Kidney epithelial cell (primary cell): ENCODE results near the gene TAB2. TPM values are rescaled to one million over a fixed set of nuclear protein-coding genes. Genes with fewer than 3 reads are reported as not detected.

ENCODE experiments used
- DNase-seq: peaks from one replicate; pipeline ENCODE4 v3.0.0-alpha.2; 2010; ENCODE audit warnings: low read depth
- H3K27me3 ChIP-seq: 2 replicates; pipeline ENCODE4 v1.6.0; 2011; ENCODE audit warnings: low read length; ENCODE audit not compliant: control insufficient read depth, insufficient read depth
- H3K36me3 ChIP-seq: 2 replicates; pipeline ENCODE4 v1.5.1; 2011; ENCODE audit warnings: low read length; ENCODE audit not compliant: control insufficient read depth, insufficient read depth
- H3K4me3 ChIP-seq: 2 replicates; pipeline ENCODE4 v1.5.1; 2011; ENCODE audit warnings: low read depth, mild to moderate bottlenecking, control low read depth, low read length
- total RNA-seq: library from RNA; depleted of rRNA; stranded (reverse); fragments of >200 nt; gene quantifications from 2 replicates; pipeline ENCODE4 v1.2.3, GENCODE V29; 2015
- TF ChIP-seq, protein P1 (sequence below): IDR thresholded peaks from 2 replicates; pipeline ENCODE4 v1.5.1; 2011; ENCODE audit warnings: mild to moderate bottlenecking, moderate library complexity, low read length, control low read depth, inconsistent platforms; ENCODE audit not compliant: insufficient read depth, poor library complexity, severe bottlenecking

The TAB2 gene
- total RNA-seq, 1 donor from 2014 or later = 30.7 TPM

DNA sequence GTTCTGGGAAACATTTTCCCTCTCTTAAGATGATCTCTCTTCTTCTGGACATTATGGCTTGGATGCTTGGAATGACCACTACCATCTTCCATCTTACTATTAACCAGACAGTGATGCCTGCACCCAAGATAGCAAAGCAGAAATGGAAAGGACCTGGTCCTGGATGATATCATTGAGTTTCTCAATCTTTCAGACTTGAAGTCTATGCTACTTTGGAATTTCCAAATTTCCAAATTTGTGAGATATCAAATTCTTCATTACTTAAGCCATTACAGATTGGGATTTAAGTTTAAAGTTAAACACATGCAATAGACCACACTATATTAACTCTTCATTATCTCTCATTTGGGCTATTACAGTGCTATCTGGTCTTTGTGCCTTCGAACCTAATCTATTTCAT is 3.7 kb upstream of the TAB2 start:
- no peak for DNase-seq
- TF ChIP-seq, protein P1, sequence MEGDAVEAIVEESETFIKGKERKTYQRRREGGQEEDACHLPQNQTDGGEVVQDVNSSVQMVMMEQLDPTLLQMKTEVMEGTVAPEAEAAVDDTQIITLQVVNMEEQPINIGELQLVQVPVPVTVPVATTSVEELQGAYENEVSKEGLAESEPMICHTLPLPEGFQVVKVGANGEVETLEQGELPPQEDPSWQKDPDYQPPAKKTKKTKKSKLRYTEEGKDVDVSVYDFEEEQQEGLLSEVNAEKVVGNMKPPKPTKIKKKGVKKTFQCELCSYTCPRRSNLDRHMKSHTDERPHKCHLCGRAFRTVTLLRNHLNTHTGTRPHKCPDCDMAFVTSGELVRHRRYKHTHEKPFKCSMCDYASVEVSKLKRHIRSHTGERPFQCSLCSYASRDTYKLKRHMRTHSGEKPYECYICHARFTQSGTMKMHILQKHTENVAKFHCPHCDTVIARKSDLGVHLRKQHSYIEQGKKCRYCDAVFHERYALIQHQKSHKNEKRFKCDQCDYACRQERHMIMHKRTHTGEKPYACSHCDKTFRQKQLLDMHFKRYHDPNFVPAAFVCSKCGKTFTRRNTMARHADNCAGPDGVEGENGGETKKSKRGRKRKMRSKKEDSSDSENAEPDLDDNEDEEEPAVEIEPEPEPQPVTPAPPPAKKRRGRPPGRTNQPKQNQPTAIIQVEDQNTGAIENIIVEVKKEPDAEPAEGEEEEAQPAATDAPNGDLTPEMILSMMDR = no peak

DNA sequence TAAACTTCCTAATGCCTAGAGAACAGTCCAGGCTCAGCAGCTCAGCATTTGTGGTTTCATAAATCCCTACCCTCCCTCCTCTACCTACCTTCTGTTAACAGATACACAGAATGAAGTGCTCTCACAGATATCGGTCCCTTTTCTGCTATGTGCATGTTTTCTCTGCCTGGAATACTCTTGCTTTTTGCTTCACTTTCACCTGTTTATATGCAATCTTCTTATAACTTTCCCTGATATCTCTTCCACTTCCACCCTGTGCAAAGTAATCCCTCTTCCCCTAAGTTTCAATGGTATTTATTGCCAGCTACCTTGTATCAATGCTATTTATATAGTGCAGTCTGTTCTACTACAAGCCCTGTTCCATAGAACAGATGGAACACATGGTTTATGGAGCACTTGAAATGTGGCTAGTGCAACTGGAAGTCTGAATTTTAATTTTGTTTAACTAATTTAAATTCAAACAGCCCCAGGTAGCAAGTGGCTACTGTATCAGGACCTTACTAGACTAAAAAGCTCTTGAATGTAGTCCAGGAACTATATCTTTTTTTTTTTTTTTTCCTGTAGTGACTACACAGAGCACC is 3.1 kb upstream of the TAB2 start:
- no peaks in the 10 kb centered on the region for H3K27me3 ChIP-seq
- no peaks in the 10 kb centered on the region for H3K36me3 ChIP-seq
- no peak overlapping the region for H3K4me3 ChIP-seq
- TF ChIP-seq, protein P1 = no peak
- DNase-seq = no peak

More for the DNA sequence above, 3.7 kb upstream of the TAB2 start:
- Histone ChIP-seq H3K27me3 (no peaks in the 10 kb centered on the region), H3K36me3 (no peaks in the 10 kb centered on the region), H3K4me3 (no peak overlapping the region)

DNA sequence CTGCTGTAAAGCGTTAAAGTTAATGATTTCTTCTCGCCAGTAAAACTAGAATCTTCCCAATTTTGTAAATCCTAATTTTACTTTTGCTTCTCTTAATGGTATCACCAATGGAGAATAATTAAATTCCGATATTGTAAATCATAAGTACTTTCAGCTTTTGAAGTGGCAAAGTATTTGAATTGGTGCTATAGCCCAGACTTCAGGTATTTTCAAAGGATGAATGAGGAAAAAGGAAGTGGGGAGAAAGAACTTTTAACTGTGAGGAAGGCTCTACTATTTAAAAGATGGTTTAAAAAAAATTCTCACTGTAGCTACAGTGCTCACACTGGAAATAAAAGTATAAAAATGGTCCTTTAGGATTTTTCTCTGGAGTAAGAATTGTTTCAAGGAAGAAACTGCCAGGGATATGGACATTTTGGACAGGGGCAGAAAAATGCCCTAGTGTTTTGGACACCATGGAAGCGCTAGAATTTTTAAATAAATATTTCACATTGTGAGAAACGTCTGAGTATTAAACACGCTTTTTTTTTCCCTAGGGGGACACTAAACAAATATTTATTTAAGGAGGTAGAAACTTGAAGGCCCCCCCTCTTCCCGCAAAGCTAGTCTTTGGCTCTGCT is 1.3 kb upstream of the TAB2 start:
- no peaks in the 10 kb centered on the region for H3K36me3 ChIP-seq
- no peaks in the 10 kb centered on the region for H3K27me3 ChIP-seq
- peak overlapping the region; percentile 99 for H3K4me3 ChIP-seq
- no peak for DNase-seq
- TF ChIP-seq, protein P1 = no peak

DNA sequence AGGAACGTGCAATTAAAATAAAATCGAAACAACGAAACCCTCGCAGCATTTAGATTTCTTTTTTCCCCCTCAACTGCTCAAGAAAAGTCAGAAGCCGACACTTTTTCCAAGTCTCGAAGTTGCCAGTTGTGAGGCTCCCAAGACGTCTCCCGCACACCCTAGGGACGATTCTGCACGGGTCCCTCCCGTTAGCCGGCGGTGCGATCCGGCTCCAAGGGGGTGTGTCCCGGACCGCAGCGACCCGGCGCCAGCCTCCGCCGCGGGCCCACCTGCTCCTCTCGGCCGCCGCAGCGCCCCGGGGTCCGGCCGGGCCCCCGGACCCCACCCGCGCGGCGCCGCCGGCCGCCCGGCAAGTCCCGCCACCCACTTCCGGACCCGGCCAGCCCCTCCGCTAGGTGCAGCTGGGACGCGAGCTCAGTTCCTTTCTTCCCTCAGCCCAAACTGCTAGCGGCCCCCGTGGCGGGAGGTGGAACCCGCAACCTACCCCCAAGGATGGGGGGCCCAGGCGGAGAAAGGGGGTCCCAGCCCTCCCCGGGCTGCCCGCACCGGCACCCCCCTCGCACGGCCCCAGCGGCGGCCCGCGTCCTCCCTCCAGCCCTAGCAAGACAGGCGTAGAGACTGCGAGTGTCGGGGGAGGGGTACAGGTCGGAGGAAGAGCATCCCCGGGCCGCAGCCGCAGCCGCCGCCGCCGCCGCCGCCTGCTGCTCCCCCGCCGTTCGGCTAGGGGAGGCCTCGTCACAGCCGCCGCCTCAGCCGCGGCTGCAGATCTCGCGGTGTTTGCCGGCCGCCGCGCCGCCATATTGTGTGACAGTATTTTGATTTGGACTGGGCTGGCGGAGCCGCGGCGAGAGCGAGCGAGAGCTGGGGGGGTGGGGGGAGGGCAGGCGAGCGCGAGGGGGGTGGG is 520 bp upstream of the TAB2 start:
- Histone ChIP-seq H3K4me3 (peak overlapping the region; percentile 99), H3K36me3 (no peaks in the 10 kb centered on the region), H3K27me3 (no peaks in the 10 kb centered on the region)
- TF ChIP-seq, protein P1 = no peak
- no peak for DNase-seq

DNA sequence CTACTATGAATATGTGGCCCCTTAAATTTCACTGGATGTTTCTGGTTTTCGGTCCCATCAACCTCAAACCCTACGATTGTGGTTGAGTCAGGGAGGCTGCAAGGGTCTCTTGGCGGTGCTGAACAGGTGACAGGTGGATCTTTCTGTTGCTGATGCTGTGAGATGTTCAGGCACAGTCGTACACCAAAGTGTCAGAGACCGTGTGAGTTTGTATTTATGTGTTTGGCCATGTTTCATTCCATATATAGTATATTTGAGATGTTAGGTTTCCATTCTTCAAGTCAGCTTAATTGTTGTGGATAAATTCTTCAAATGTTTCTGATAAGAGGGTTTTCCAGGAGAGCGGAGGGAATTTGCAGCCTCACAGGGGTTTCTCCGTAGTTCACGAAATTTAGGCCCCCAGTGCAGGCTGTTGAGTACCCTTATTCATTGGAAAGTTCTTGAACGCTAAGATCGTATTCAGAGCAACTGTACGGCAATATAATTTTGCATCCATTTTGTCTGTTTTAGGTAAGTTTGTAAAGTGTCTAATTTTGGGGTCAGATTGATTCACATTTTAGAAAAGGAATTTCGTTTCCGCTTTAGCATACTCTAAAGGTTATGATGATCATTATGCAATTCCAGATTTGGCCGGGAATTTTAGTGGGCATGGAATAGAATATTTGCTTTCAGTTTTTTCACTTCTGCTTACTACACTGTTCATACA is 1.2 kb downstream of the TAB2 start:
- Histone ChIP-seq H3K36me3 (no peaks in the 10 kb centered on the region), H3K27me3 (no peaks in the 10 kb centered on the region)

More for the DNA sequence above, 1.2 kb downstream of the TAB2 start:
- no peak for DNase-seq
- TF ChIP-seq, protein P1 = no peak
- peak overlapping the region; percentile 99 for H3K4me3 ChIP-seq
